ENCODE results near the gene DUT. TPM values are rescaled to one million over a fixed set of nuclear protein-coding genes. Genes with fewer than 3 reads are reported as not detected.
"Not testable (repeated sequence)": the region's sequence is repeated elsewhere in the genome, so short reads cannot be mapped to it uniquely, and the experiment has no call there.

The DUT gene
- total RNA-seq, 2 donors from 2014 or later = 248 to 397 TPM

- no peak overlapping the region for H3K4me3 Mint-ChIP-seq
- no peaks in the 10 kb centered on the region for H3K9me3 Mint-ChIP-seq
- H3K27ac Mint-ChIP-seq = no peak overlapping the region
- ATAC-seq (replicated peaks) = no peak
- H3K4me1 Mint-ChIP-seq = no peaks in the 10 kb centered on the region
- peaks cover 6% of the 10 kb centered on the region for H3K27me3 Mint-ChIP-seq
- H3K36me3 Mint-ChIP-seq (ENCODE audit: low read depth) = no peaks in the 10 kb centered on the region
Measured at GRCh38 chr15:48313216-48313615, 18.0 kb upstream of the DUT start.

- H3K4me1 Mint-ChIP-seq = no peaks in the 10 kb centered on the region
- no peak overlapping the region for H3K27ac Mint-ChIP-seq
- no peaks in the 10 kb centered on the region for H3K9me3 Mint-ChIP-seq
- H3K4me3 Mint-ChIP-seq = no peak overlapping the region
- H3K27me3 Mint-ChIP-seq = peaks cover 6% of the 10 kb centered on the region
- no peak for ATAC-seq (replicated peaks)
- no peaks in the 10 kb centered on the region for H3K36me3 Mint-ChIP-seq (ENCODE audit: low read depth)
Measured at GRCh38 chr15:48315041-48315440, 16.2 kb upstream of the DUT start.

- no peaks in the 10 kb centered on the region for H3K4me1 Mint-ChIP-seq
- no peak for ATAC-seq (replicated peaks)
- H3K9me3 Mint-ChIP-seq = no peaks in the 10 kb centered on the region
- H3K36me3 Mint-ChIP-seq (ENCODE audit: low read depth) = no peaks in the 10 kb centered on the region
- no peak overlapping the region for H3K27ac Mint-ChIP-seq
- no peak overlapping the region for H3K4me3 Mint-ChIP-seq
- peaks cover 6% of the 10 kb centered on the region for H3K27me3 Mint-ChIP-seq
Measured at GRCh38 chr15:48317221-48317620, 14.0 kb upstream of the DUT start.

- Mint-ChIP-seq H3K4me1 (no peaks in the 10 kb centered on the region), H3K27ac (no peak overlapping the region), H3K36me3 (ENCODE audit: low read depth) (no peaks in the 10 kb centered on the region), H3K9me3 (no peaks in the 10 kb centered on the region), H3K27me3 (peaks cover 6% of the 10 kb centered on the region), H3K4me3 (no peak overlapping the region)
- ATAC-seq (replicated peaks) = no peak
Measured at GRCh38 chr15:48318131-48318530, 13.1 kb upstream of the DUT start.

- H3K27me3 Mint-ChIP-seq = no peaks in the 10 kb centered on the region
- H3K9me3 Mint-ChIP-seq = no peaks in the 10 kb centered on the region
- no peaks in the 10 kb centered on the region for H3K36me3 Mint-ChIP-seq (ENCODE audit: low read depth)
- H3K4me3 Mint-ChIP-seq = no peak overlapping the region
- no peaks in the 10 kb centered on the region for H3K4me1 Mint-ChIP-seq
- no peak overlapping the region for H3K27ac Mint-ChIP-seq
- ATAC-seq (replicated peaks) = no peak
Measured at GRCh38 chr15:48323294-48323693, 7.9 kb upstream of the DUT start.

GRCh38 chr15:48324949-48325348 lies 6.3 kb upstream of the DUT start:
- ATAC-seq (replicated peaks) = no peak
- Mint-ChIP-seq H3K36me3 (ENCODE audit: low read depth) (no peaks in the 10 kb centered on the region), H3K27ac (no peak overlapping the region), H3K4me3 (no peak overlapping the region), H3K4me1 (peaks cover under 1% of the 10 kb centered on the region), H3K27me3 (no peaks in the 10 kb centered on the region), H3K9me3 (no peaks in the 10 kb centered on the region)

- no peak overlapping the region for H3K27ac Mint-ChIP-seq
- peaks cover 5% of the 10 kb centered on the region for H3K4me1 Mint-ChIP-seq
- H3K4me3 Mint-ChIP-seq = no peak overlapping the region
- H3K27me3 Mint-ChIP-seq = no peaks in the 10 kb centered on the region
- H3K36me3 Mint-ChIP-seq (ENCODE audit: low read depth) = no peaks in the 10 kb centered on the region
- H3K9me3 Mint-ChIP-seq = no peaks in the 10 kb centered on the region
- no peak for ATAC-seq (replicated peaks)
Measured at GRCh38 chr15:48325400-48325799, 5.8 kb upstream of the DUT start.

GRCh38 chr15:48326180-48326579 lies 5.0 kb upstream of the DUT start:
- ATAC-seq (replicated peaks); H3K9me3 Mint-ChIP-seq; H3K27me3 Mint-ChIP-seq; H3K4me1 Mint-ChIP-seq; H3K36me3 Mint-ChIP-seq (ENCODE audit: low read depth); H3K27ac Mint-ChIP-seq; H3K4me3 Mint-ChIP-seq: not testable (repeated sequence)

- ATAC-seq (replicated peaks) = no peak
- H3K4me1 Mint-ChIP-seq = peaks cover 16% of the 10 kb centered on the region
- no peaks in the 10 kb centered on the region for H3K27me3 Mint-ChIP-seq
- H3K4me3 Mint-ChIP-seq = peak overlapping the region; percentile 97
- H3K36me3 Mint-ChIP-seq (ENCODE audit: low read depth) = peaks cover 35% of the 10 kb centered on the region
- H3K27ac Mint-ChIP-seq = peak overlapping the region; percentile 97
- H3K9me3 Mint-ChIP-seq = no peaks in the 10 kb centered on the region
Measured at GRCh38 chr15:48330105-48330785, 984 bp upstream of the DUT start.

GRCh38 chr15:48331796-48332641 lies 790 bp downstream of the DUT start:
- Mint-ChIP-seq H3K27me3 (no peaks in the 10 kb centered on the region), H3K4me1 (peaks cover 21% of the 10 kb centered on the region), H3K9me3 (no peaks in the 10 kb centered on the region), H3K4me3 (peak overlapping the region; percentile 97), H3K36me3 (ENCODE audit: low read depth) (peaks cover 52% of the 10 kb centered on the region), H3K27ac (peak overlapping the region; percentile 94)
- peak; percentile 69 for ATAC-seq (replicated peaks)

GRCh38 chr15:48332642-48333034 lies 1.4 kb downstream of the DUT start:
- Mint-ChIP-seq H3K27ac (peak overlapping the region; percentile 94), H3K4me1 (peaks cover 21% of the 10 kb centered on the region), H3K4me3 (peak overlapping the region; percentile 97), H3K9me3 (no peaks in the 10 kb centered on the region), H3K36me3 (ENCODE audit: low read depth) (peaks cover 58% of the 10 kb centered on the region), H3K27me3 (no peaks in the 10 kb centered on the region)
- ATAC-seq (replicated peaks) = no peak

GRCh38 chr15:48333540-48333939 lies 2.3 kb downstream of the DUT start:
- Mint-ChIP-seq H3K4me1 (peaks cover 21% of the 10 kb centered on the region), H3K27ac (peak overlapping the region; percentile 94), H3K36me3 (ENCODE audit: low read depth) (peaks cover 67% of the 10 kb centered on the region), H3K4me3 (peak overlapping the region; percentile 97), H3K27me3 (no peaks in the 10 kb centered on the region), H3K9me3 (no peaks in the 10 kb centered on the region)
- no peak for ATAC-seq (replicated peaks)

- no peaks in the 10 kb centered on the region for H3K27me3 Mint-ChIP-seq
- H3K4me1 Mint-ChIP-seq = peaks cover 21% of the 10 kb centered on the region
- no peak for ATAC-seq (replicated peaks)
- no peaks in the 10 kb centered on the region for H3K9me3 Mint-ChIP-seq
- peak overlapping the region; percentile 97 for H3K4me3 Mint-ChIP-seq
- no peak overlapping the region for H3K27ac Mint-ChIP-seq
- peaks cover 73% of the 10 kb centered on the region for H3K36me3 Mint-ChIP-seq (ENCODE audit: low read depth)
Measured at GRCh38 chr15:48334260-48334659, 3.0 kb downstream of the DUT start.

- no peak overlapping the region for H3K27ac Mint-ChIP-seq
- H3K4me3 Mint-ChIP-seq = no peak overlapping the region
- H3K9me3 Mint-ChIP-seq = no peaks in the 10 kb centered on the region
- H3K36me3 Mint-ChIP-seq (ENCODE audit: low read depth) = peaks cover 94% of the 10 kb centered on the region
- ATAC-seq (replicated peaks) = no peak
- H3K4me1 Mint-ChIP-seq = peaks cover 22% of the 10 kb centered on the region
- H3K27me3 Mint-ChIP-seq = no peaks in the 10 kb centered on the region
Measured at GRCh38 chr15:48336940-48337339, 5.7 kb downstream of the DUT start.

GRCh38 chr15:48337607-48338006 lies 6.4 kb downstream of the DUT start:
- H3K27ac Mint-ChIP-seq = no peak overlapping the region
- no peak overlapping the region for H3K4me3 Mint-ChIP-seq
- no peak for ATAC-seq (replicated peaks)
- H3K9me3 Mint-ChIP-seq = no peaks in the 10 kb centered on the region
- no peaks in the 10 kb centered on the region for H3K27me3 Mint-ChIP-seq
- H3K36me3 Mint-ChIP-seq (ENCODE audit: low read depth) = peaks cover 96% of the 10 kb centered on the region
- H3K4me1 Mint-ChIP-seq = peaks cover 22% of the 10 kb centered on the region
